MM.1S (cell line): ENCODE results near the gene SCN3B.

Experiments
- CTCF ChIP-seq: fragments of 300-600 bp; sonication (generic); IDR thresholded peaks from 2 replicates; pipeline ENCODE4 v1.5.1; 2016; ENCODE audit warnings: antibody characterized with exemption, low read length, mixed read lengths
- EZH2phosphoT487 ChIP-seq: fragments of 300-600 bp; sonication (generic); IDR thresholded peaks from 2 replicates; pipeline ENCODE4 v1.6.1; 2018; ENCODE audit warnings: antibody characterized with exemption, low read length

- TF ChIP-seq CTCF (no peak), EZH2phosphoT487 (no peak)
These were observed 72.6 kb downstream of the SCN3B start for GRCh38 chr11:123581651-123582399.
